Ammon's horn (tissue), 1 donor: ENCODE measurements around the gene SMAD5.
A peak's percentile ranks its signal among the peaks of the same experiment; 100 is the strongest.

ENCODE experiments used
- DNase-seq: peaks from one replicate; pipeline ENCODE4 v3.0.0-alpha.2; 2016; ENCODE audit warnings: low spot score

Gene SMAD5

DNA sequence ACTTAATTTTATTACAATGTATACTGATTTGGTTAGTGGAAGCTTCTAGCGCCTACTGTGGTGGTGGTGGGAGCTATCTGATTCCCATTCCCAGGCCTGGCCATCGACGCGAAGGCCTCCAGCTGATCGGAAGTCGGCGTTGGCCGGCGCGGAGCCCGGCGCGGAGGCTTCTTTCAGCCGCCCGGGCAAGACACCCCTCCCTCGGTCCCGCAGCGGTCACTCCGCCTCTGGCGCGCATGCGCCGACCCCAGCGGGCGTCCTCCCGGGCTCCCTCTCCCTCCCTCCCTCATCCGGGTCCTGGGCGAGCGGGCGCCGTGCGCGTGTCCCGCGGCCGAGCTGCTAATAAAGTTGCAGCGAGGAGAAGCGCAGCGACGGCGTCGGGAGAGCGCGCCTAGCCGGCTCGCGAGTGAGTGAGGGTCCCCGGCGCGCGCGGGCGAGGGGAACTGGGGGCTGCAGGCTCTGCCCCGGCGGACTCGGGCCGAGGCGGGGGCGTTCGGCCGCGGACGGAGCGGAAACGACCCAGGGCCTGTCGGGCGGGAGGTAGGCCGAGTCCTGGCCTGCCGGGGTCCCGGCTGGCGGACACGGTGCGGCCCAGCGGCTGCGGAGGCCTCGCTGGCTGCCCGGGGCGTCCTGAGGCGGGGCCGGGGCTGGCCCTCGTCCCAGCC lies at the start of gene SMAD5:
Gene SMAD5, plus strand, starts transcription at position 289 of the 665 bp plus-strand sequence. CDS start 20,916 bp downstream, outside the sequence.
- DNase-seq: peak; percentile 94

DNA sequence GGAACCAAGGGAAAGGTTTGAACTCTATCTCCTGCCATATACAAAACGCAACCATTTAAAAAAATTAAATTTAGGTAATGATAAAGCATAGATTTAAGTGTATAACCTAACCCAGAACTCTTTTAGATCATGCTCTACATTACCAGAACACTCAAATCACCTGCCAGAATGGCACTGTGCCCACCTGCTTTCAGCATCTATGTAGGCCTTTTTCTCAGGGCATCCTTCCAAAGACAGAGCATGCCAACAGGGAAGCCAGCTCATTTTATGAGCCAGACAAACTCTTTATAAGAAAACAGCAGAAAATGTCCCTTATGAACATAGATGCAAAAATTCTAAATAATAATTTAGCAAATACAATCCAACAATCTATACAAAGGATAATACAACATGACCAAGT lies 47.9 kb upstream of the SMAD5 start:
- no peak for DNase-seq

DNA sequence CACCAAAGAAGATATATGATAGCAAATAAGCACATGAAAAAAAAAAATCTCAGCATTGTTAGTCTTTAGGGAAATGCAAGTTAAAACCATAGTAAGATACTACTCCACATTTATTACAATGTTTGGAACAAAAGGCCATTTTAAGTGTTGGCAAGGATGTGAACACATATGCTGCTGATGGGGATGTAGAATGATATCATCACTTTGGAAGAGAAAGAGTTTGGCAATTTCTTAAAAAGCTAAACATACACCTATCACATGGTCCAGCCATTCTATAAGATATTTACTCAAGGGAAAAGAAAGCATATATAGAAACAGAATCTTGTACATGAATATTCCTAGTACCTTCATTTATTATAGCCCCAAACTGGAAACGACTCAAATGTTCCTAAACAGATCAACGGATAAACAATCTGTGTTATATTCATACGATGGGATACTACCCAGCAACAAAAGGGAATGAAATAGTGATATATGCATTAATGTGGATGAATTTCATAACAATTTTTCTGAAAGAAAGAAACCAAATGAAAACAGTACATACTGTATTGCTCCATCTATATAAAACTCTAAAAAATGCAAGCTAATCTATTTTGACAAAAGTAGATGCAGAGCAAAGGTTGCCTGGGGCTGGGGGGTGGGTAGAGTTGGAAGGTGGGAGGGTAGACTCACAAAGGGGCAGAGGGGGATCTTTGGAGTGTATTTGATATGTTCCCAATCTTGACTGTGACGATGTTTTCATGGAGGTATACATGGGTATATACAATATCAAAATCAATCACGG lies 45.7 kb upstream of the SMAD5 start:
- DNase-seq: no peak

DNA sequence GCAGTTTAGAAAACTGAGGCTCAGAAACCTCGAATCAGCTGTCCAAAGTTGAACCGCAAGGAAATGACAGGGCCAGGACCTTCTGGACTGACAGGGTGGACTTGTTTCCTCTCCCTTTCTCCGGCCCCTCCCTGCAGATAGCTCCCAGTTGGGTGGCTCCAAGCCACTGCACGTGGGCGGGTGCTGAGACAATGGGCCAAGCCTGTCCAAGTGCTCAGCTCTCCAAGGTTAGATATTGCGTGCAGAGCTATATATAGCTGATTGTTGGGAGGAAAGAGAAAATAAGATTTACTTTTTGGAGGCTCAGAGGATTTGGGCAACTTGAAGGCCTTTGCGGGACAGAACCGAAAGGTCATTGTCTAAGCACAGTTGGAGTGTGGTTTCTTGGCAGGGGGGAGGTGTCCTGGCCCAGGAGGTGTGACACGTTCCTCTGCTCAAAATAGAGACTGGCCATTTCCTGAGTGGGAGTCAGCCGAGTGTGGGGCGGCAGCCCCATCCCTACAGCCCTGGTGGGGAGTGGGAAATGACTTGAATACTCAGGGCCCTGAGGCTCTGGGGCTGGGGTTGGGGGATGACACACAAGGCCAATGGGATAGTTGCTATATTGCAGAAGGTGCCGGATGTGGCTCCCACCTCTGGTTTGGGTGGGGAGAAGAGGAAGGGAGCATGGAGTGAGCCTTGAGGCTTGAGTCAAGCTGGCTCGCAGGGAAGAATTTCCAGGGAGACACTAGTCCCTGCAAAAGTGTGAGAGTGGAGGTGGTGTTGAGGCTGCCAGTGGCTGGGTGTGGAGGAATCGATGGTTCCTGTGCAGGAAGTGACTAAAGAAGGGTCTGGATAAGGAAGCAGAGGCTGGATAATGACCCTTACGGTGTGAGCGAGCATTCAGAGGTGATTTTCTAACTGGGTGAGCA lies 44.4 kb upstream of the SMAD5 start:
- DNase-seq: no peak

DNA sequence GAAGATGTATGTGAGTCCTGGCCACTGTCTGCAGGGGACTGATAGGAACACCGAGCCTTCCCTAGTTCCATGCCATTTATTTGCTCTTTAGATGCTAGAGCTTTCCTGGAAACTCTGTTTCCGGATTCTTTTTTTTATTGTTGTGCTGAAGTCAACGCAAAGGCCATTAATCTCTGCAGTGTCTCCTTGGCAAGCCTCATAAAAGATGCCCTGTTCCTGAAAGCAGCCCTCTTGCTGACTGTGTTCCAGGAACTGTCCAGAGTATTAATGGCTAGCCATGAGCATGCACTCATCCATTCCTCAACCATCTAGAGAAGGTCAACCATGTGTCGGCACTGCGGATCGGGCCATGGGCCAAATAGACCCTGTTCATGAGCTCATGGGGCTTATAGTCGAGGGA lies 42.9 kb upstream of the SMAD5 start:
- DNase-seq: no peak

DNA sequence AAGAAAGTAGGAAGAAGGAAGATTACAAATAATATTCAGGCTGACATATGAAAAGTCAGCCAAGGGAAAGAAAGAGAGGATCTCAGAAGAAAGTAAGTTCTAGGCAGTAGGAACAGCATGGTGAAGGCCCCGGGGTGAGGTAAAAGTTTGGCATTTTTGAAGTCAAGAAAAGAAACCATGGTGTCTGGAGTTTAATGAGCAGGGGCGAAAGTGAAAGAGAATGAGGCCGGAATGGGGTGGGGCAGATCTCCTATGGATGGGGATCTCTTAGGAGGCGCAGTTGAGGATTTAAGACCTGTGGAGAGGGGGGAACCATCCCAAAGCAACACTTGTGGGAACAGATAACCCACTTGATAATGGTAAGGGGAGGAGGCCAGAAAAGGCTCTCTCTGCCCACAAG lies 42.3 kb upstream of the SMAD5 start:
- no peak for DNase-seq

DNA sequence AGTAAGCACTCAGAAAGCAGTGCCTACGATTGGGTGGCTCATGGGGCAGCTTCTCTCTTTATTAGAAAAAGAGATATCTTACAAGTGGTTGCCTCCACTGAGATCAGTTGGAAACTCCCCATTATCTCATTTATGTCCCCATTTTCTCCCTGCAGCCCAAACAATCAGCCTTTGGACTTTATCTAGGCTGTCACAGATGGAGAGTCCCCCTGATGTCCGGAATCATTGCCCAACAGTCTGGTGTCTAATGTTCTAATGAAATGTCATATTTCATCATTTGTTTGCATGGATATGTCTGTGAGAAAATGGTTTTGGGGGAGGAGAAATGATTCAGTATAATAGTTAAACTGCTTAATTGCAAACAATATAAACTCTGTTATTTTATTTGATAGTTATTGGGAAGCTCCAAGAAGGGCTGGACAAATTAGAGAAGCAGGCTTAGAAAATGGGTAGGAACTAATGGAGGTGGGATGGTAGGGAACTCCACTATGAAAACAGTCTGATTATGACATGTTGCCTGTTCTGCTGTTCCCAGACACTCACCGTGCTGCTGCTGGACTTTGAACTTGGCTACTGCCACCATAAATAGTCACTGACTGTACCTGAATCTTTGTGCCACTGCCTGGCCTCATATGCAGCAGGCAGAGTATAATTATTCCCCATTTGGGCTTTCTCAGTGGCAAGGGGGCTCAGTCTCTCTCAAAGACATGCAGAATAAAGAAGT lies 38.3 kb upstream of the SMAD5 start:
- no peak for DNase-seq

DNA sequence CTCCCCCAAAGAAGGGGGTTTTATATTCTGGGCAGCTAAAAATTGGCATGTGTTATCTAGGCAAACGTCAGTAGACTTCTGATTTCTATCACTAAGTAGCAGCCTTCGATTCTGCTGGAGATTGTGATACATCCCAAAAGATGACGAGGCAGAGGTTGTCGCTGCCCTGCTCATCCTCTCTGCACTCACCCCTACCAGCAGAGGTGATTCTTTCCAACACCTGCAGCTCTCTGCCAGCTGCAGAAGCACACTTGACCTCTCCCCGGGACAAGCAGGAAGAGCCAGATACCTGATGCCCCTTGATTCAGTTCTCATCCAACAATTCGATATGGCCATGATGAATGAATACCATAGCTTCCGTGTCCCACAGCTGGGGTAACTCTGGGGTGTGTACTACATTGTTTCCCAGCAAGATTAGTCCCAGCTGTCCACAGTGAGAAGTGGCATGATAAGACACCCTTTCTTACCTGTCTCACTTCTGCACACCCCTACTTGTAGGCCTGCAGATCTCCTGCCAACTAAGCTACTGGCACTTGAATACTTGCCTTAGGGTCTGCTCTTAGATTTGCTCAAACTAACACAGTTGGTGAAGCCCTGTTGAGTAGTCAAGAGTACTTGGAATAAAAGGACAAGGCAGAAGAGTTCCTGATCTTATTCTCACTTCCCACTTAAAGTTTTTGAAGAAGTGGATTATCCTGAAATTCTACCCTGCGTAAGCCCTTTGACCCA lies 37.6 kb upstream of the SMAD5 start:
- no peak for DNase-seq

DNA sequence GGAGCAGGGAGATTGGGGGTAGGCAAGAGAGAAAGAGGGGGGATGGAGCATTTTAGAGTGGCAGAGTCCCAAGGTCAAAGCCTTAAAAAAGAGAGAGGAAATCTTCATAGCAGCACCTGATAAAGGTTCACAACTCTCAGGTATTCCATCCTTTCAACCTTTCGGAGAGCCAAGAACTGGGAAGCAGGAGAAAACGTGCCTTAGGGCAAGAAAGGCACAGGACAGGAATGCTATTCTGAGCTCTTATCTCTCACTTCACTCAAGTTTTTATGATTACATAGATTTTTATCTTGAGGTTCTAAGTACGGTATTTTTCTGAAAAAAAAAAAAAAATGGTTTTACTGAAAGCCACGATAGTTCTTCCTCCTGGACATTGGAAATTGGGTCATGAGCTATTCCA lies 34.5 kb upstream of the SMAD5 start:
- DNase-seq: no peak

DNA sequence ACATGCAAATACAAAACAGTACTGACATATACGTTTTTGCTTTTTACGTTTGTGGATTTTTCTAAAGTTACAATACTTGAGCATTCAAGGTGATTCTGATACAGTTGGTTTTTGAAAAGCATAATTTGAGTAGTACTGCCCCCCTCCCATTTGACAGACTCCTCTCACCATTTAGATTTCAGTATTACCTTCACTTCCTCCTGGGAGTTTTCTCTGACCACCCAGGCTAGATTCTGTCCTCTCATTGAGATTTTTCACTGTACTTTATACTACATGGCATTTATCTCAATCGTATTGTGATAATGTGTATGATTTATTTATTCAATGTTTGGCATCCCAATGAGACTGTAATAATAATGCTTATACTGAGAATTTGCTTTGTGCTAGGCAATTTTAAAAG lies 32.8 kb upstream of the SMAD5 start:
- DNase-seq: no peak

DNA sequence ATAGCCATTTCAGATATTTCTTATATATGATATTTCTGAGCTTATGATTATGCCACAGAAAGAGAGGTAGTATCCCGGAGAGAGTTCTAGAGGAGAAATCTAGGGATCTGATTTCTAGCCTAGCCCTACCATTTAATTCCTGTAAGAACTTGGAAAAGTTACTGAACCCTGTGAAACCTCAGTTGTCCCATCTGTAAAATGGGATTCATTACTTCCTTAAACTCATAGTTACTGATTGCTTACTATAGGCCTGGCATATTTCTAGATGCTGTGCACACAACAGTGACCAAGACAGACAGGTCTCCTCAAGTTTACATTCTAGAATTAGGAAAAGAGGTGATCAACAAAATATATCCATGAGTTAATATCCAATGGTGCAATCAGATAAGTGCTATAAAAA lies 30.8 kb upstream of the SMAD5 start:
- DNase-seq: no peak

DNA sequence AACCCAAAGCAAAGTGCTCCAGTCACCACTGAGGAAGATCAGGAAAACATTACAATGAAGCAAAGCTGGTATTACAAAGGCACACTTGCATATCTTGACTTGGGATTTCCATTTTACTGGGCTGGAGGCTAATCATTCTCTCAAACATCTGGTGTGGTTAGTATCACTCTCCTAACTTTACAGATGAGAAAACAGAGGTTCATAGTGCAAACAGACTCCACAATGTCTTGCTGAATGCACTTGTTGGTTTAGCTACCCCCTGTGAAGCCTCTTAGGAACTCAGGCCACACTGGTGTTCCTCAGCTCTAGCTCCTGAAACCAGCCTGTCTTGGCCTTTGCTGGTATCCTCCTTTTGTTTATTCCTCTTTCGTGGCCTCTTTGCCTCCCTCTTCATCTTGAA lies 29.5 kb upstream of the SMAD5 start:
- DNase-seq: no peak

DNA sequence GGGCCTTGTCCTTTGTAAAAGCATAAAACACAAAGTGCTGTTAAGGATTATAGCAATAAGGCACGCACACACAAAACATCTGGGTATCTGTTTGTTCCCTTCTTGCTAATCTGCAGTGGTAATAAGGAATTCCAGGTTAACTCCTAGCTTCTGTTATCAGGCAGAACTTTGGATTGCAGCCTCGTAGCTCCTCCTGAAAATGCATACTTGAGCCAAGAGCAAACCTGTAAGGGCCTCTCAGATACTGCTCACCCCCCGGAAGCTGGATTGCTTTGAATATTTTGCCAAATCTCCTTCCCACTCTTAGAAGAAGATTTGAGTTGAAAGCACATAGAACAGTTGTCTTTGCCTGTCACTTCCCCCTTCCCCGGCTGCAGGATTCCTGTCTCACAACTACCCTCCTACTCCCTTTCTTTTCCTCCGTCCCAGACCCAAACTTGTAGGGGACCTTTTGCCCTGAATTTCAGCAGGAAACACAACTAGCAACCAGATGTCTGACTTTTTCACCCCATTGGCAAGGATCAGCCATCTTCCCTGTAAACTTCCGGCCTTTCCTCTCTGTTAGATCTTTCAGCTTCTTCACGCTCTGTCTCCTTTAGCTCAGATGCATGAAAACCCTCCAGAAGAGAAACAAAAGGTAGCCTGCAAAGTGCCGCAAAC lies 28.2 kb upstream of the SMAD5 start:
- no peak for DNase-seq

DNA sequence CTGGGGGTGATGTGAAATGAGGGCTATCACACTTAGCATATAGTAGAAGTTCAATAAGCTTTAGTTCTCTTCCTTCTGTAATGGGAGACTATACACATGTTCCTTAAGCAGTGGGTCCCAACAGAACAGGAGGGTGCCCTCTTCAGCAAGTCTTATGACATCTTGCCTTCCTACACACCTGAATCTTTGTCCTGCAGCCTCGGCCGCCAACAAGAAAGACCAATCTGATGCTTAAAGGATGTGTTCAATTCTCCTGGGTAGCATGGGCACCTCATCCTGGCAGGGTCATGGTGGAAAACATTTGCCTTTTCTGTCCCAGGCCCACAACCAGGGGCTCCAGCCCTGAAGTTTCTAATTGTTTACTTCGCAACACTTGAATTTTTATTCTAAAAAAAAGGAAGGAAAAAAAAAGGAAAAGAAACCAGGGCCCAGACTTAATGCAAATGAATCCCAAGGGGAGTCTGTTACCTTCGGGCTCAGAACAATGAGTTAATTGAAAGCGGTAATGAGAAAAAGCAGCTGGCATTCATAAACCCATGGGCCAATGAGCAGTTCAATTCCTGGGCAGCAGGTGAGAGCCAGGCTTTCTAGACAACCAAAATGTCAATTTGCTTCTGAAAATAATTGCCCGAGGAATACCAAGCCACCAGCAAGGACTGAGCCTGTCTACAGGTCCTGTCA lies 26.2 kb upstream of the SMAD5 start:
- DNase-seq: no peak

DNA sequence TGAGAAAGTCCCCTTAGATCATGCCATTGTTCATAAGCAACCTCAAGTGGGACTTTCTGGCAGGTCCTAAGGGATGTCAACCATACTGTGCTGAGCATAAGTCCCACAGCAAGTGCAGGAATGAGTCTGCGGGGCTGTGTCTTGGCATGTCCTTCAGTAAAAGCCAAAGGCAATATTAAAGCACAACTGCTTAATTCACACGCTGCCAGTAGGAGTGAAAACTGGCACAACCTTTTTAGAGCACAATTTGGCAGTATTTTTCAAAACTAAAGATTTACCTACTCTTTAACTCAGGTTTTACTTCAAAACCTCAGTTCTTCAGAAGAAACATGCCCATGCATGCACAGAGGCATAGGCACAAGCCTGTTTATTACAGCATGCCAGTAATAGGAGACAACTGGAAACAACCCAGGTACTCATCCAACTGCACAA lies 24.4 kb upstream of the SMAD5 start:
- DNase-seq: no peak

DNA sequence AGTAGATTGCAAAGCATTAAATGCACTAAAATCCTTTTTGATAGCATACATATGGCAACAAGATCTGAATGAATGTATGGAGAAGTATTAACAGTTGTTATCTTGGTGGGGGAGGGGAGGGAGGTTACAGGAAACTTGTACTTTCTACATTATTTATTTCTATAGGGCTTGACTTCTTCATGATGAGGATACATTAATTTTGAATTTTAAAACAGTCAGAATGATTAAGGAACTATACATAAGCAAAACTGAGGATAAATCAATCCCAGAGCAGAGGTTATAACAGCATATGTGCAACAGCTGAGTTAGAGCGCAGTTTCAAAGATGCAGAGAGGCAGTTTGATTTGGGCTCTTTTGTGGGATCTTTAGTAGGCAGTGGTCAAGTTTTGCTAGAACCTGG lies 23.9 kb upstream of the SMAD5 start:
- no peak for DNase-seq

DNA sequence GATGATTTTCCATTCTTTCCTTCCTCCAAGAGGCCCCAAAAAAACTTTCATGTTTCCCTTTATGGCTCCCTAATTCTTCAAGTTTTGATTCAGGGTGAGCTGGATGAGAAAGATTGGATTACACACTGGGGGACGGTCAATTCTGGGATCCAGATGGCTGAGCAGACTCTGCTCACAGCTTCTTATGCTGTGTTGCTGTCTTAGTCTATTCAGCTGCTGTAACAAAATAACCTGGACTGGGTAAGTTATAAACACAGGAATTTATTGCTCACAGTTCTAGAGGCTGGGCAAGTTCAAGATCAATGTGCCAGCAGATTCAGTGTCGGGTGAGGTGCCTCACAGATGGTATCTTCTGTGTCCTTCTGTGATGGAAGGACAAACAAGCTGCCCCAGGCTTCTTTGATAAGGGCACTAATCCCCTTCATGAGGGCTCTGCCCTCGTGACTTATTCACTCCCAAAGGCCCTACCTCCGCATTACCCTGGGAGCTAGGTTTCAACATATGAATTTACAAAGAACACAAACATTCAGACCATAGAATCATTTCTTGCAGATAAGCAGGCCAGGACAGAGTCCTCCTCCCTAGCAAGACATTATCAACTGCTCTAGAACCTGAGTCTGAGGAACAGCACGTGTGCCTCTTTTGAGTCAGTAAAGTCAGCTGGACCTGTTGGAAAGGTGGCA lies 23.1 kb upstream of the SMAD5 start:
- DNase-seq: no peak

DNA sequence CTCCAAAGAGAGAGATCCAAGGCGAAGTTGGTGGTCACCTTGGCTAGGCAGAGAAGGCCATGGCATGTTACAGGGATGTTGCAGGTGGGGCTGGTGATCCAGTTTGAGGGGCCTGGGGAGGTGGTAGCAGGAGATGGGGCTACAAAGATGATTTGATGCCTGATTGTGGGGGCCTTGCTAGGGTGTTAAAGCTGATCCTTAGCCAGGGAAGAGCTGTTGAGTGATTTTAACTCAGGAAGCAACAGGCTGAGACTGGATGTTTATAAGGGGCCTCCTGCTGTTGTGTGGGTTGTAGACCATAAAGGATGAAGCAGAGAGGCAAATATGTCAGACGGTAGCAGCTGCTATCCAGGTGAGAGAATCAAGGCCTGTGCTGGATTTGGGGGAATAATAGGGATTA lies 19.0 kb upstream of the SMAD5 start:
- no peak for DNase-seq

DNA sequence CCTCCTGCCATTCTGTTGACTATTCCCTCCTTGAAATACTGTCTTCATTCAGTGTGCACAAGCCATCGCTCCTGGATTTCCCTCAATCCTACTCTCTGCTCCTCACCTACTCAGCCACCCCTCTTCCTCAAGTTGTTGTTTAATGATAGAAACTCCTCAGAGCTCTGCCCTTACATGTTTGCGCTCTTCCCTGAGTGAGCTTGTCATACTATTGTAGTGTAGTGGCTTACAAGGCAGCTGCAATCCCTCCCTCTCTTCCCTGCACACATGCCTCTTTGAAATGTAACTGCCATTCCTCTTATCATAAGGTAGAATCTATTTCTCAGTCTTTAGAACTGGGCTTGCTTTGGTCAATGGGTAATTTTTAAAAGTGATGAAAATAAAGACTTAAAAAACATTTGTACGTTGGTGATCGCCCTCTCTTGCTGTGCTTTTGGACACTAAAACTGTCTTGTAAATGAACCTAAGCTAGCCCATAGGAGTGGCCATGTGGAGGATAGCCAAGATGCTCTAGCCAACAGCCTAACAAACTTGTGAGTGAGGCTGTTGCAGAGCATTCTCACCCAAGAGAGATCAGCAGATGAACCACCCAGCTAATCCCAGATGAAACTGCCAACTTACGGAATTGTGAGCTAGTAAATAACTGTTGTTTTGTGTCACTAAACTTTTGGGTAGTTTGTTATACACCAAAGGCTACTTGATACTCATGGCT lies 18.1 kb upstream of the SMAD5 start:
- no peak for DNase-seq
